Liver (tissue), 9 donors: ENCODE results near the gene TYRP1. TPM values are rescaled to one million over a fixed set of nuclear protein-coding genes. Genes with fewer than 3 reads are reported as not detected.

ENCODE experiments used
- DNase-seq: peaks from one replicate; pipeline ENCODE4 v3.0.0-alpha.2; 2017; ENCODE audit warnings: low spot score
- H3K27ac ChIP-seq, 2 donors: one replicate each; pipeline ENCODE4 v1.7.0; 2013; ENCODE audit warnings: inconsistent platforms in 2 of 2, low read length in 2 of 2, control low read depth in 1 of 2, low read depth in 1 of 2, mild to moderate bottlenecking in 1 of 2
- H3K27me3 ChIP-seq, 4 donors: one replicate each; pipeline versions ENCODE4 v1.6.1 to v1.7.0; 2013; ENCODE audit warnings: low read length in 3 of 4, inconsistent platforms in 1 of 4, mild to moderate bottlenecking in 1 of 4, moderate library complexity in 1 of 4; ENCODE audit not compliant: control insufficient read depth in 4 of 4, insufficient read depth in 4 of 4
- H3K36me3 ChIP-seq, 4 donors: one replicate each; pipeline versions ENCODE4 v1.6.1 to v1.7.0; 2013; ENCODE audit warnings: low read length in 3 of 4, mild to moderate bottlenecking in 3 of 4, low read depth in 1 of 4, moderate library complexity in 1 of 4; ENCODE audit not compliant: control insufficient read depth in 4 of 4, insufficient read depth in 3 of 4
- H3K4me1 ChIP-seq, 4 donors: one replicate each; pipeline versions ENCODE4 v1.6.1 to v1.7.0; 2013; ENCODE audit warnings: low read length in 3 of 4, mild to moderate bottlenecking in 3 of 4, moderate library complexity in 1 of 4; ENCODE audit not compliant: control insufficient read depth in 4 of 4, insufficient read depth in 4 of 4
- H3K4me3 ChIP-seq, 3 donors: one replicate each; pipeline versions ENCODE4 v1.6.1 to v1.7.0; 2013; ENCODE audit warnings: low read length in 3 of 3, control low read depth in 1 of 3, low read depth in 1 of 3, mild to moderate bottlenecking in 1 of 3
- H3K9ac ChIP-seq, 2 donors: one replicate each; pipeline ENCODE4 v1.7.0; 2013; ENCODE audit warnings: low read length in 2 of 2, mild to moderate bottlenecking in 2 of 2, moderate library complexity in 2 of 2, control low read depth in 1 of 2, low read depth in 1 of 2
- H3K9me3 ChIP-seq, 4 donors: one replicate each; pipeline versions ENCODE4 v1.6.1 to v1.7.0; 2013; ENCODE audit warnings: low read length in 3 of 4; ENCODE audit not compliant: control insufficient read depth in 4 of 4
- EGR1 ChIP-seq, 2 donors: IDR thresholded peaks; 2 replicates each; pipeline ENCODE4 v1.6.1; 2016 to 2018; ENCODE audit warnings: antibody characterized with exemption in 2 of 2, low read depth in 2 of 2
- FOXA1 ChIP-seq: IDR thresholded peaks from 2 replicates; pipeline ENCODE4 v1.6.1; 2016; ENCODE audit warnings: antibody characterized with exemption
- FOXA2 ChIP-seq: IDR thresholded peaks from 2 replicates; pipeline ENCODE4 v1.6.1; 2016; ENCODE audit warnings: antibody characterized with exemption
- GABPA ChIP-seq, 2 donors: IDR thresholded peaks in 1 of 2; conservative IDR thresholded peaks in 1 of 2; 2 replicates each; pipeline ENCODE4 v1.6.1; 2016; ENCODE audit warnings: antibody characterized with exemption in 2 of 2, mild to moderate bottlenecking in 1 of 2, moderate library complexity in 1 of 2
- HNF4A ChIP-seq, 2 donors: conservative IDR thresholded peaks; 2 replicates each; pipeline ENCODE4 v1.6.1; 2016; ENCODE audit warnings: antibody characterized with exemption in 2 of 2, mild to moderate bottlenecking in 2 of 2
- HNF4G ChIP-seq: IDR thresholded peaks from 2 replicates; pipeline ENCODE4 v1.6.1; 2016; ENCODE audit warnings: antibody characterized with exemption
- JUND ChIP-seq, 2 donors: IDR thresholded peaks; 2 replicates each; pipeline ENCODE4 v1.6.1; 2016; ENCODE audit warnings: antibody characterized with exemption in 2 of 2
- NR2F2 ChIP-seq: IDR thresholded peaks from 2 replicates; pipeline ENCODE4 v1.6.1; 2016; ENCODE audit warnings: antibody characterized with exemption
- RAD21 ChIP-seq, 2 donors: IDR thresholded peaks; 2 replicates each; pipeline ENCODE4 v1.6.1; 2016; ENCODE audit warnings: antibody characterized with exemption in 2 of 2, mild to moderate bottlenecking in 2 of 2
- RXRA ChIP-seq, 2 donors: IDR thresholded peaks; 2 replicates each; pipeline ENCODE4 v1.6.1; 2017 to 2018; ENCODE audit warnings: antibody characterized with exemption in 2 of 2, mild to moderate bottlenecking in 1 of 2
- SP1 ChIP-seq: IDR thresholded peaks from 2 replicates; pipeline ENCODE4 v1.6.1; 2018; ENCODE audit warnings: antibody characterized with exemption, mild to moderate bottlenecking
- TAF1 ChIP-seq: conservative IDR thresholded peaks from 2 replicates; pipeline ENCODE4 v1.6.1; 2016; ENCODE audit warnings: antibody characterized with exemption, mild to moderate bottlenecking
- YY1 ChIP-seq: IDR thresholded peaks from 2 replicates; pipeline ENCODE4 v1.6.1; 2016; ENCODE audit warnings: antibody characterized with exemption, mild to moderate bottlenecking
- WGBS: extraction: QIAGEN DNeasy Blood & Tissue Kit; methylation state at CpG from one replicate; pipeline ENCODE4 v1.1.7; 2013; 5-methylcytosine and 5-hydroxymethylcytosine counted together
- polyA plus RNA-seq, 2 donors: library from polyadenylated mRNA; stranded (reverse) in 1 of 2; unstranded in 1 of 2; fragments of 200-250 nt in 1 of 2; fragments of >200 nt in 1 of 2; fragmentation: Nextera tagmentation in 1 of 2; extraction: Ambion mirVana in 1 of 2; gene quantifications; one replicate each; pipeline versions ENCODE4 v1.2.1 to v1.2.3, GENCODE V29; 2013 to 2015
- total RNA-seq, 2 donors: library from RNA; depleted of rRNA; stranded (reverse); fragments of >200 nt; gene quantifications; one replicate each; pipeline ENCODE4 v1.2.3, GENCODE V29; 2014
- TF ChIP-seq, protein P1 (sequence below): IDR thresholded peaks from 2 replicates; pipeline ENCODE4 v1.6.1; 2016; ENCODE audit warnings: antibody characterized with exemption
- TF ChIP-seq, protein P2 (sequence below): IDR thresholded peaks from 2 replicates; pipeline ENCODE4 v1.6.1; 2016; ENCODE audit warnings: antibody characterized with exemption, mild to moderate bottlenecking
- TF ChIP-seq, protein P3 (sequence below): IDR thresholded peaks from 2 replicates; pipeline ENCODE4 v1.6.1; 2016; ENCODE audit warnings: antibody characterized with exemption
- TF ChIP-seq, protein P4 (sequence below): fragments of 150-350 bp; IDR thresholded peaks from 2 replicates; pipeline ENCODE4 v1.5.1; 2017; ENCODE audit warnings: improper control_type of control experiment, low read depth, low read length; ENCODE audit not compliant: missing input control
- donor health status: healthy.
- donor health status: healthy.
- donor health status: healthy.
- donor health status: healthy.
- donor health status: healthy.

The TYRP1 gene
- total and polyA plus RNA-seq, 4 donors, result 0.17 TPM; not detected in 3

DNA sequence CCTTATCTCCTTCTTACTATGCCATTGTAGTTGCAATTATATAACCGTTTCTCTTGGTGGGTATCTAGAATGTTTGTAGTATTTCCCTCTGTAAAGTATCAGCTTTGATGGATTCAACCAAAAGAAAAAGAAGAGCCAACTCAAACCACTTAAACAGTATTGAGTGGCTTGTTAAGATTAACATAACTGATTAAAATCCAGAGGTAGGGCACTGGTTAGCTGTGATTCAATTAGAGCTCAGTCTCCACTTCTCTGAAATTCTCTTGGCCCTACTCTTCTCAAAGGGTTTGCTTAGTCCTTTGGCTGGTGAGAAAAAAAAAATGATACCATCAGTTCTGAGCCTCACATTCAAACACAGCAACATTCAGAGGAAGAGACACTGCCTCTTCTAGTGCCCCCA, 37.0 kb downstream of the TYRP1 start:
- no peaks in the 10 kb centered on the region for H3K36me3 ChIP-seq
- no peaks in the 10 kb centered on the region for H3K4me1 ChIP-seq
- H3K9ac ChIP-seq, result no peak overlapping the region
- H3K4me3 ChIP-seq, result no peak overlapping the region
- TF ChIP-seq FOXA1, result no peak
- TF ChIP-seq, protein P1, sequence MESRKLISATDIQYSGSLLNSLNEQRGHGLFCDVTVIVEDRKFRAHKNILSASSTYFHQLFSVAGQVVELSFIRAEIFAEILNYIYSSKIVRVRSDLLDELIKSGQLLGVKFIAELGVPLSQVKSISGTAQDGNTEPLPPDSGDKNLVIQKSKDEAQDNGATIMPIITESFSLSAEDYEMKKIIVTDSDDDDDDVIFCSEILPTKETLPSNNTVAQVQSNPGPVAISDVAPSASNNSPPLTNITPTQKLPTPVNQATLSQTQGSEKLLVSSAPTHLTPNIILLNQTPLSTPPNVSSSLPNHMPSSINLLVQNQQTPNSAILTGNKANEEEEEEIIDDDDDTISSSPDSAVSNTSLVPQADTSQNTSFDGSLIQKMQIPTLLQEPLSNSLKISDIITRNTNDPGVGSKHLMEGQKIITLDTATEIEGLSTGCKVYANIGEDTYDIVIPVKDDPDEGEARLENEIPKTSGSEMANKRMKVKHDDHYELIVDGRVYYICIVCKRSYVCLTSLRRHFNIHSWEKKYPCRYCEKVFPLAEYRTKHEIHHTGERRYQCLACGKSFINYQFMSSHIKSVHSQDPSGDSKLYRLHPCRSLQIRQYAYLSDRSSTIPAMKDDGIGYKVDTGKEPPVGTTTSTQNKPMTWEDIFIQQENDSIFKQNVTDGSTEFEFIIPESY, result no peak
- TF ChIP-seq SP1, result no peak
- no peak for TF ChIP-seq JUND (IDR thresholded peaks at IDR 0.05)
- TF ChIP-seq, protein P2, sequence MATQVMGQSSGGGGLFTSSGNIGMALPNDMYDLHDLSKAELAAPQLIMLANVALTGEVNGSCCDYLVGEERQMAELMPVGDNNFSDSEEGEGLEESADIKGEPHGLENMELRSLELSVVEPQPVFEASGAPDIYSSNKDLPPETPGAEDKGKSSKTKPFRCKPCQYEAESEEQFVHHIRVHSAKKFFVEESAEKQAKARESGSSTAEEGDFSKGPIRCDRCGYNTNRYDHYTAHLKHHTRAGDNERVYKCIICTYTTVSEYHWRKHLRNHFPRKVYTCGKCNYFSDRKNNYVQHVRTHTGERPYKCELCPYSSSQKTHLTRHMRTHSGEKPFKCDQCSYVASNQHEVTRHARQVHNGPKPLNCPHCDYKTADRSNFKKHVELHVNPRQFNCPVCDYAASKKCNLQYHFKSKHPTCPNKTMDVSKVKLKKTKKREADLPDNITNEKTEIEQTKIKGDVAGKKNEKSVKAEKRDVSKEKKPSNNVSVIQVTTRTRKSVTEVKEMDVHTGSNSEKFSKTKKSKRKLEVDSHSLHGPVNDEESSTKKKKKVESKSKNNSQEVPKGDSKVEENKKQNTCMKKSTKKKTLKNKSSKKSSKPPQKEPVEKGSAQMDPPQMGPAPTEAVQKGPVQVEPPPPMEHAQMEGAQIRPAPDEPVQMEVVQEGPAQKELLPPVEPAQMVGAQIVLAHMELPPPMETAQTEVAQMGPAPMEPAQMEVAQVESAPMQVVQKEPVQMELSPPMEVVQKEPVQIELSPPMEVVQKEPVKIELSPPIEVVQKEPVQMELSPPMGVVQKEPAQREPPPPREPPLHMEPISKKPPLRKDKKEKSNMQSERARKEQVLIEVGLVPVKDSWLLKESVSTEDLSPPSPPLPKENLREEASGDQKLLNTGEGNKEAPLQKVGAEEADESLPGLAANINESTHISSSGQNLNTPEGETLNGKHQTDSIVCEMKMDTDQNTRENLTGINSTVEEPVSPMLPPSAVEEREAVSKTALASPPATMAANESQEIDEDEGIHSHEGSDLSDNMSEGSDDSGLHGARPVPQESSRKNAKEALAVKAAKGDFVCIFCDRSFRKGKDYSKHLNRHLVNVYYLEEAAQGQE, result no peak
- TF ChIP-seq HNF4A (conservative IDR thresholded peaks at IDR 0.05), result no peak
- TF ChIP-seq HNF4G, result no peak
- no peak for TF ChIP-seq NR2F2
- TF ChIP-seq, protein P3, sequence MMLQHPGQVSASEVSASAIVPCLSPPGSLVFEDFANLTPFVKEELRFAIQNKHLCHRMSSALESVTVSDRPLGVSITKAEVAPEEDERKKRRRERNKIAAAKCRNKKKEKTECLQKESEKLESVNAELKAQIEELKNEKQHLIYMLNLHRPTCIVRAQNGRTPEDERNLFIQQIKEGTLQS, result no peak
- TF ChIP-seq, protein P4, sequence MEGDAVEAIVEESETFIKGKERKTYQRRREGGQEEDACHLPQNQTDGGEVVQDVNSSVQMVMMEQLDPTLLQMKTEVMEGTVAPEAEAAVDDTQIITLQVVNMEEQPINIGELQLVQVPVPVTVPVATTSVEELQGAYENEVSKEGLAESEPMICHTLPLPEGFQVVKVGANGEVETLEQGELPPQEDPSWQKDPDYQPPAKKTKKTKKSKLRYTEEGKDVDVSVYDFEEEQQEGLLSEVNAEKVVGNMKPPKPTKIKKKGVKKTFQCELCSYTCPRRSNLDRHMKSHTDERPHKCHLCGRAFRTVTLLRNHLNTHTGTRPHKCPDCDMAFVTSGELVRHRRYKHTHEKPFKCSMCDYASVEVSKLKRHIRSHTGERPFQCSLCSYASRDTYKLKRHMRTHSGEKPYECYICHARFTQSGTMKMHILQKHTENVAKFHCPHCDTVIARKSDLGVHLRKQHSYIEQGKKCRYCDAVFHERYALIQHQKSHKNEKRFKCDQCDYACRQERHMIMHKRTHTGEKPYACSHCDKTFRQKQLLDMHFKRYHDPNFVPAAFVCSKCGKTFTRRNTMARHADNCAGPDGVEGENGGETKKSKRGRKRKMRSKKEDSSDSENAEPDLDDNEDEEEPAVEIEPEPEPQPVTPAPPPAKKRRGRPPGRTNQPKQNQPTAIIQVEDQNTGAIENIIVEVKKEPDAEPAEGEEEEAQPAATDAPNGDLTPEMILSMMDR, result no peak
- no peak for TF ChIP-seq RXRA (IDR thresholded peaks at IDR 0.05)
- no peak for TF ChIP-seq TAF1
- TF ChIP-seq EGR1 (IDR thresholded peaks at IDR 0.05; ENCODE audit: low read depth in 2 of 2), result no peak
- TF ChIP-seq RAD21 (IDR thresholded peaks at IDR 0.05), result no peak
- no peak for TF ChIP-seq YY1
- no peak for TF ChIP-seq GABPA (IDR thresholded peaks at IDR 0.05 in 1 of 2, conservative IDR thresholded peaks at IDR 0.05 in 1 of 2)
- no peak for DNase-seq
- H3K27me3 ChIP-seq, result no peaks in the 10 kb centered on the region
- WGBS, result 90% methylated on average over 1 of the region's 1 CpG
- peaks cover 0 to 5% (median under 1%) of the 10 kb centered on the region in 4 donors for H3K9me3 ChIP-seq
- H3K27ac ChIP-seq, result no peak overlapping the region

DNA sequence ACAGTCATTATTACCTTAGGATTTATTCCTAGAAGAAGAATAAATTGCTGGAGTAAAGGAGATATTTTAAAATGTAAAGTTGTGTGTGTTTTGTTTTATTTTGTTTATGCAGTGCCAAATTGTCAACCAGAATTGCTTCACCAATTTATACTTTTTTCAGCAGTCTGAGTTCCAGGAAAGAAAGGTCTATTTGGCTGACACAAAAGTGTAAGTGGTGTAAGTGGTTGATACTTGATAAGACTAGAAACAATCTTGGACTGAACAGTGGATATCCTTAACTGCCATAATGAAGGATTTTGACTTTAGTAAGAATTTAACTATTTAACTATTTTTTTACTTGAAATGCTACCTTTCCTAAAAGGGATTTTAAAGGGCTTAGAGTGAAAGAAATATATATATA, 37.7 kb downstream of the TYRP1 start:
- Histone ChIP-seq H3K27ac (no peak overlapping the region), H3K36me3 (no peaks in the 10 kb centered on the region), H3K9me3 (peaks cover 0 to 5% (median under 1%) of the 10 kb centered on the region in 4 donors), H3K9ac (no peak overlapping the region), H3K27me3 (no peaks in the 10 kb centered on the region), H3K4me1 (no peaks in the 10 kb centered on the region), H3K4me3 (no peak overlapping the region)
- no peak for DNase-seq
- TF ChIP-seq RXRA (IDR thresholded peaks at IDR 0.05) (no peak), HNF4G (no peak), FOXA2 (no peak), YY1 (no peak), TAF1 (no peak), NR2F2 (no peak)
- TF ChIP-seq, protein P1, result no peak
- TF ChIP-seq, protein P4, result no peak
- TF ChIP-seq, protein P2, result no peak
